ENCODE results near the gene CDK2. TPM values are rescaled to one million over a fixed set of nuclear protein-coding genes. Genes with fewer than 3 reads are reported as not detected.

Gene CDK2
- total and polyA plus RNA-seq, 9 of the 15 experiments (the other 6 are each of a cell fraction or from before 2014, with no cell fraction given), result 17.4 to 213 (median 109) TPM

GRCh38 chr12:55996715-55997534, 30.3 kb downstream of the CDK2 start, which contains the start of gene SUOX (continued):
- TF ChIP-seq ZBTB33 (CRISPR knock-in tag; IDR thresholded peaks at IDR 0.05) (no peak), GATAD2A (IDR thresholded peaks at IDR 0.05) (no peak), CAMTA2 (CRISPR knock-in tag; conservative IDR thresholded peaks at IDR 0.05) (0 out of 2 replicates have a peak, but pooled peaks have one; percentile 35), NCOA2 (IDR thresholded peaks at IDR 0.05; ENCODE audit: partially characterized antibody in 2 of 2) (no peak), RFX5 (IDR thresholded peaks at IDR 0.05; ENCODE audit: low read depth, low read length) (peak; percentile 83), EP300 (IDR thresholded peaks at IDR 0.05; ENCODE audit: low read length) (peak; percentile 15), HDAC3 (IDR thresholded peaks at IDR 0.05; ENCODE audit: borderline replicate concordance, partially characterized antibody) (no peak), RBFOX2 (IDR thresholded peaks at IDR 0.05; ENCODE audit: low read depth, low read length) (peak; percentile 75), ELF4 (CRISPR knock-in tag; IDR thresholded peaks at IDR 0.05) (peak; percentile 10; the same call in 1 of the 2 replicates), RERE (CRISPR knock-in tag; IDR thresholded peaks at IDR 0.05; ENCODE audit: borderline replicate concordance) (no peak), ZNF764 (CRISPR knock-in tag; IDR thresholded peaks at IDR 0.05; ENCODE audit: low read depth) (no peak), JUND (IDR thresholded peaks at IDR 0.05; ENCODE audit: borderline replicate concordance, low read depth, low read length) (peak; percentile 40; the same call in 1 of the 2 replicates), JUND (tag; IDR thresholded peaks at IDR 0.05; ENCODE audit: borderline replicate concordance, low read depth, low read length) (no peak; the same call in 2 of the 3 replicates), PBX2 (CRISPR knock-in tag; IDR thresholded peaks at IDR 0.05; ENCODE audit: low read depth) (peak; percentile 67; the same call in 1 of the 2 replicates), PBX2 (tag; conservative IDR thresholded peaks at IDR 0.05; ENCODE audit: low read depth) (peak; percentile 95), SIN3A (IDR thresholded peaks at IDR 0.05; ENCODE audit: borderline replicate concordance in 2 of 2, control insufficient read depth in 1 of 2, low read depth in 2 of 2, low read length in 2 of 2) (peak in 1 of 2 experiments; percentile 70; a peak in 1 of 4 replicates), ZNF347 (CRISPR knock-in tag; IDR thresholded peaks at IDR 0.05; ENCODE audit: low read depth) (no peak)
